ENCODE results near the gene ZBTB45.
"Not testable (repeated sequence)": the region's sequence is repeated elsewhere in the genome, so short reads cannot be mapped to it uniquely, and the experiment has no call there.

- TF ChIP-seq CTCF, EP300 (IDR thresholded peaks at IDR 0.05): not testable (repeated sequence)
These were observed 48.6 kb downstream of the ZBTB45 start for GRCh38 chr19:58470837-58471543.
